HG02970 (cell line): ENCODE measurements around the gene INPP5A.

Experiments used
- ATAC-seq: cut with Tn5 transposase; IDR thresholded peaks from one replicate; pipeline ENCODE4 v1.9.1; 2021; ENCODE audit warnings: mild to moderate bottlenecking, moderate library complexity, moderate number of reproducible peaks; ENCODE audit not compliant: unreplicated experiment, low FRiP score

Gene INPP5A

GRCh38 chr10:132516771-132517725 lies 20.5 kb upstream of the INPP5A start:
- no peak for ATAC-seq

- ATAC-seq: no peak
Measured at GRCh38 chr10:132517951-132518521, 19.6 kb upstream of the INPP5A start.

- no peak for ATAC-seq
Measured at GRCh38 chr10:132518572-132519381, 18.8 kb upstream of the INPP5A start.

- no peak for ATAC-seq
Measured at GRCh38 chr10:132519382-132520176, 18.0 kb upstream of the INPP5A start.

GRCh38 chr10:132520177-132520811 lies 17.3 kb upstream of the INPP5A start:
- ATAC-seq: no peak

DNA sequence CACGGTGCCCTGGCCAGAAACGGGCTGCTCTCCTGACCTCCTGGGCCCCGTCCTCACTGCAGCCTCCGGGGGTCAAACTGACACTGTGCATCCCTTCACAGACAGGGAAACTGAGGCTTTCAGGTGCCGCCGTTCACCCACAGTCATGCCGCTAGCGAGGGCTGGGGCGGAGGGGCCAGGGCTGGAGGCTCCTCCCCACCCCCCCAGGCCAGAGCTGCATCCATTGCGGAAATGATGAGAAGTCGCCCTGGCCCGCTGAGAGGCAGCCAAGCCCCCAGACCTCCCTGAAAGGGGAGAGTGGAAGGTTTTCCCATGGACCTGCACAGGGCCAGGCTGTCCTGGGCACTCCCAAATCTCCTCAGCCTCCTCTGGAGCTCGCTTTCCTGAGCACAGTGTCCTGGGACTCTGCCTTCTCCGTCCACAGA lies 16.5 kb upstream of the INPP5A start:
- ATAC-seq: no peak

DNA sequence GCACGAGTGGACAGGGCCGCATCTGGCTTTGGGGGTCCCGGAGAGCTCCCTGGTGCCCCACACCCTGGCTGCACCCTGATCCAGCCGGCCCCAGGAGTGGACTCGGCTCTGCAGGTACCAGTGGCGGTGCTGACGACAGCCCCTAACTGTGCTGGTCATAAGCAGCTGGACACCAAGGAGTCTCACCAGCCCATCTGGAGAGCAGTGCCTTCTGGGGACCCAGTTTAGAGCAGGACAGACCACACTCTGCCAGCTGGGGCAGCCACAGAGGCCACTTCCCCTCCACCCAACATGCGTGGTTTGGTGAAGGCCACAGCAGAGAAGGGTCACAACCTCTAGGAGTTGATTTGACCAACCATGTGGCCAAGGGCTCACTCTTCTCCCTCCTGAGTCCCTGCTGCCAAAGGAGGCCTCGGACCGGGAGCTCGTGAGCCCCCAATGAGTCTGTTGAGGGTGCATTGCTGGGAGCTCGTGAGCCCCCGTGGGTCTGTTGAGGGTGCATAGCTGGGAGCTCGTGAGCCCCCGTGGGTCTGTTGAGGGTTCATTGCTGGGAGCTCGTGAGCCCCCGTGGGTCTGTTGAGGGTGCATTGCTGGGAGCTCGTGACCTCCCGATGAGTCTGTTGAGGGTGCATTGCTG lies 16.0 kb upstream of the INPP5A start:
- no peak for ATAC-seq

GRCh38 chr10:132522521-132523411 lies 14.8 kb upstream of the INPP5A start:
- ATAC-seq: no peak

DNA sequence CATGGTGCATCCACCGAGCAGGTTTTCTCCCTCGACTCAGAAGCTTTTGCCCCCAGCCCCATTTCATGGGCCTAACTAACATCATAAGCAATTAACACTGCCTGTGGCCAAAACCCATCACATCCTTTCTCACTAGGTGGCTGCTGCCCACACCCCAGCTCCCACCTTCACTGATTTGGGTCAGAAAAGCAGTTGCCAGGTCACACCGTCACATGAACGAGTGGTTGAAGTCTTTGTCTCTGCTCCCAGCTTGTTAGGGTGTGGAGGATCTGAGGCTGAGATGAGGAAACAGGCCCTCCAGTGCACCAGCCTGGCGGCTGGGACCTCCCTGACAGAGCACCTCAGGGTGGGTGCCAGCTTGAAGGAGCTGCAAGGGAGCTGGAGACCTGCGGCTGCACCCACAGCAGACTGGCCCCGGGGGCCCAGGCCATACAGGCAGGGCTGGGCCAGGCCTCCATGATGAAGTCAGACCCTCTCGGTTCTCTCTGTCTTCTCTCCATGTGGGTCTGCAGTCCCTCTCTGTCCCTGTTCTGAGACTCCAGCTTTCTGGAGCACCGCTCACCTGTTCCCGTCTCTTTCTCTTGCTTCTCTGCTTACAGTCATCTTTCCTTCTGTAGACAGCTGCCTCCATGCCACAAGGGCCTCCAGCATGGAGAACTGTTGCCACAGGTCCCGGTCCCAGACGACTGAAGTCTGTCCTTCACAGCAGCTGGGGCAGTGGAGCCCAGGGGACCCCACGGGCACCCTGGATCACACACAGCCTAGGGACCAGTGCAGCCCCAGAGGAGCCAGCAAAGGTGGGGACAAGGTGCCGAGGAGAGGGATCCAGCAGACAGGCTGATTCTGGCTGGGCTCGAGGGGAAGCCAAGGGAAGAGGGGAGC lies 13.8 kb upstream of the INPP5A start:
- no peak for ATAC-seq

GRCh38 chr10:132524443-132525285 lies 12.9 kb upstream of the INPP5A start:
- no peak for ATAC-seq

GRCh38 chr10:132526676-132527075 lies 10.9 kb upstream of the INPP5A start:
- no peak for ATAC-seq

DNA sequence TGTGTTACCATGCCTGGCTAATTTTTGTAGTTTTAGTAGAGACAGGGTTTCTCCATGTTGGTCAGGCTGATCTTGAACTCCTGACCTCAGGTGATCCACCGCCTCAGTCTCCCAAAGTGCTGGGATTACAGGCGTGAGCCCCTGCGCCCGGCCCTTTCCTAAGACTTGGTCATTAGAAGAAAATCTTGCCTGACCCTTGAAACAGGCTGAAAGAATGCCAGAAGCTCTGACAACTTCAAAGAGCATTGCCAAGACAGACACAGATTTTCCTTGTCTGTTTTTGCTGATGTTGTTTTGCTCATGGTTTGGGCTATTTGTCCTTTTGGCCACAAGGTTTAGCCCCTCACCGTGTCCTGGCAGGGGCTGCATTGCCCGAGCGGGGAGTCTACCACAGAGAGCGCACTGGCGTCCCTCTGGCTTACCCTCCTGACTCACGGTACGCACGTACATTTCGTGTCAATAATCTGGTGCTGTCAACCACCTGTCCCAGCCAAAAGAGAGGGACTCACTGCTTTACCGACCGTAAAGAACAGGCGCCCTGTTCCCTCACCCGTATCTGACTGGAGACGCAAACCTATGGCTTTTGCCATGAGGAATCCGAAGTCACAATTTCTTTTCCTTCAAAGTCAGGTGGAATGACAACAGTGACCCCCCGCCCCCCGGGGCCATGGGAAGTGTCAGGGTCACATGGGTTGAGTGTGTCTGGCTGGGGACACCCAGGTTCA lies 10.1 kb upstream of the INPP5A start:
- no peak for ATAC-seq

DNA sequence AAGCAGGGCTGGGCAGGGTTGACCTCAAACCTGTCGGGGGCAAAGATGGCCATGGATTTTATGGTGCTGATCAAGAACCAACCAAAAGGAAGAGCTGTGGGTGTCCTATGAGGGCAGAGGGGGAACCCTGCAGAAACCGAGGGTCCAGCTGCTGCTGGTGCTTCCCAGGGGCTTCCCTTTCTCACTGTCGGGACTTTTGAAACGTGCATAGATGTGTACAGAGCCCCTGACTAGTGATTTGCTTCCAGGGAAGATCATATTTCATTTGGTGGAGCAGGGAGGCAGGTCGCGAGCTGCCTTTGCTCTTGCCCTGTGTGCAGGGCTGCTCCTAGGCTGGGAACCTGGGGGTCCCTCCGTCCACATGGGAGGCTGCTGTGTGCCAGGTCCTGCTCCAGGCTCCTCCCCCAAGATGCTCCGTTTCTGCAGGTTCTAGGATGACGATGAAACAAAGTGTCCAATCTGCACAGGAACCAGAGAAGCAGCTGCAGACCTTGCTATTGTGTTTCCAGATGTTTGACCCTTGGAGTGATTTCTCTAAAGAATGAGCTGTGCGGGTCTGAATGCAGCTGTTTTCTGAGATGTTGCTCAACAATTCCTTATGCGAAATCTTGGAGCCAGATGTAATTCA lies 9.4 kb upstream of the INPP5A start:
- ATAC-seq: no peak

DNA sequence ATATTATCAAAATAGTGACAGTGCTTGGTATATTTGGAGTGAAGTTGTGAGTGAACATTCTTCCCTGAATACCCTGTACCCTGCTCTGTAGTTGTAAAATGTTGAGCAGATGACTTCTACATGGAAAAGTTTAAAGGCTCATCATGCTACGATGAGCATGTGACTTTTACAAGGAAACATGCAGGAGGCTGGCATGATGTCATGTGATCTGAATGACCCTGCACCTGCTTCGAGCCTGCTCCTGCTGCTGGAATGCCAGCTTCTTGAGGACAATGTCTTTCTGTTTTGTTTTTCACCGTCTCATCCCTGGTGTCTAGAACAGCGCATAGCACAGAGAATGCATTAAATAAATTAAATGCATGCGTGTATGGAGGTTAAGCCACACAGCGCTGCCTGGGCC lies 5.4 kb upstream of the INPP5A start:
- no peak for ATAC-seq

DNA sequence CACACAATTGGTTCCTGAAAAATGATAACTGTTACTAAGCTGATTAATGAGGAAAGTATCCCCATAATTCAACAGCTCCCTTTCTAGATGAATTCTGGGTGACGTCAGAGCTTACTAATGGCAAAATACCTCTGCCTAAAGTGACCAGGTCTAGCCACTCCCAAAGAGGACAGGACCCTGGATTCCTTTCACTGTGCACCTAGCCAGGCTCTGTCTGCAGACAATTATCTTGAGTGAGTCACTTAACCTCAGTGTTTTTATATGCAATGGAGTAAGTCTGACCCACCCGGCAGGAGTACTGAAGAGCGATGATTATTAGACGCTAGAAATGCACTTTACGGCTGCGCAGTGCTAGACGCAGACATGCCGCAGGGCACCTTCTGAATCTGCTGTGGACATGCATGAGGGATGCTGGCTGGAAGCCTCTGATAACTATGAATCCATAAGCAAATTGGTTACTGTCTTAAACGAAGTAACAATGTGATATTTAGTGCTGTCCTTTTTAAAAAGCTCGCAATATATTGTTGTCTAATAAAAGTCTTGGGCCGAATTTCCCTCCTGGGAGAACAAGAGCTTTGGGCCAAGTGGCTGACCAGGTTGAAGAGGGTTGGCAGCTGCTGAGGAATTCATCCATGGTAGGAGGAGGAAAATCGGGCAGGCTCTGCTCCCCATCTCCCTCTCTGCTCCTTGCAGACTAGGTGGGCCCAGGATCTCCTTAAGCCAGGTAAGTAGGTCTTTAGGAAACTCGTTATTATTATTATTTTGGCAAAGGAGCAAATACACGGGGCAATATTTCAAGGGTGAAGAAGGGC lies 4.6 kb upstream of the INPP5A start:
- ATAC-seq: no peak
